ENCODE data around the gene ICE2. TPM values are rescaled to one million over a fixed set of nuclear protein-coding genes. Genes with fewer than 3 reads are reported as not detected.

Gene ICE2
- total RNA-seq, 1 experiment from 2014 or later, result 20.0 TPM

- DNase-seq (ENCODE audit: low read depth), result peak; percentile 100
Measured at GRCh38 chr15:60371175-60372051, 107.5 kb downstream of the ICE2 start.

DNA sequence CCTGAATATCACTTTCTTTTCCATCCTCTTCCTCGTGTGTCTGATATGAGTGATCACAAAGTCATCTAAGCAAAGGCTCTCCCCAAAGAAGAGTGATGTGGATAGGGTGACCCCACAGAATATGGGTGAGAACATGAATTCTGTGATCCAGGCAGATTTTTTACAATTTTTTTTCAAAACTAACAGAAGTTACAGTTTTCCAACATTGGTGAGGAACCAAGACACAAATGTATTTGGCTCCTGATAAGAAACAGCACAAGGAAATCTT is 108.1 kb downstream of the ICE2 start:
- DNase-seq (ENCODE audit: low read depth), result no peak

GRCh38 chr15:60370105-60370868 is 108.7 kb downstream of the ICE2 start:
- DNase-seq (ENCODE audit: low read depth), result peak; percentile 60

- no peak for DNase-seq (ENCODE audit: low read depth)
Measured at GRCh38 chr15:60369696-60370095, 109.2 kb downstream of the ICE2 start.

Other genes with a start within 250 kb of the ICE2 start
- 3,230 and 3,804 TPM in 2 replicates for gene ANXA2, start 81.2 kb downstream of the ICE2 start, total RNA-seq (2014; rRNA removed)

Measured in LHCN-M2 (cell line).